Posterior cingulate gyrus (tissue), 11 donors: ENCODE data around the gene LRRC37A.
A peak's percentile ranks its signal among the peaks of the same experiment; 100 is the strongest.
"Not testable (repeated sequence)": the region's sequence is repeated elsewhere in the genome, so short reads cannot be mapped to it uniquely, and the experiment has no call there.

Experiments used
- DNase-seq, 10 donors: peaks; one replicate each; pipeline versions ENCODE4 v3.0.0 to v3.0.0-alpha.2; 2020 to 2021; ENCODE audit warnings: mixed read lengths in 3 of 10
- intact Hi-C: fragments of 100-400 bp; cut with DNase I; formaldehyde crosslinking; loops from one replicate; pipeline ENCODE4 v1.15.1; 2023

Gene LRRC37A

GRCh38 chr17:46285500-46285899, 9.4 kb upstream of the LRRC37A start:
- DNase-seq, intact Hi-C loops: not testable (repeated sequence)

DNA sequence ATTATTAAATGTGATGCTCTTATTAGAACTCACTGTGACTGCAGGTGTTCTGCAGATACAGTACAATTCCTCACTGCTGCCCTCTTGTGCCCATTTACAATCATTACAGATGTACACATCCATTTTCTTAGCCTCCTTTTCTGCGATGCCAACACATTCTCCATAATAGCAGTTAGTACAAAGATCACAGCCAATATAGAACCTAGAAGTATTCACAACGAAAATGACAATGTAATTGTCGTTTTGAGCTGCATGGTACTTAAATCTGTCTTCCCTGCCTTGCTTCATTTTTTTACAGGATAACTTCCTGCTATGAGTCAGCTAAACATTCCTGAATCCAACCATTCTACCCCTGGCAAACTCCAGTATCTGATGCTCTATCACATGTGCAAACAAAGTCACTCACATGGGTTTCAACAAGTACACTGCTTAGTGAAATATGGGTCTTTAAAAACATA, 8.1 kb upstream of the LRRC37A start:
- intact Hi-C loops = not testable (repeated sequence)
- DNase-seq = peak in 3 of 10 donors; percentile 16 to 66 (median 65)

GRCh38 chr17:46287587-46287986, 7.3 kb upstream of the LRRC37A start:
- intact Hi-C loops = not testable (repeated sequence)

GRCh38 chr17:46290906-46291546, 3.9 kb upstream of the LRRC37A start:
- DNase-seq, intact Hi-C loops: not testable (repeated sequence)

More at GRCh38 chr17:46287587-46287986, 7.3 kb upstream of the LRRC37A start:
- DNase-seq = not testable (repeated sequence)

GRCh38 chr17:46291618-46292017, 3.3 kb upstream of the LRRC37A start:
- DNase-seq, intact Hi-C loops: not testable (repeated sequence)

GRCh38 chr17:46341220-46341619, 46.3 kb downstream of the LRRC37A start:
- intact Hi-C loops, DNase-seq: not testable (repeated sequence)

DNA sequence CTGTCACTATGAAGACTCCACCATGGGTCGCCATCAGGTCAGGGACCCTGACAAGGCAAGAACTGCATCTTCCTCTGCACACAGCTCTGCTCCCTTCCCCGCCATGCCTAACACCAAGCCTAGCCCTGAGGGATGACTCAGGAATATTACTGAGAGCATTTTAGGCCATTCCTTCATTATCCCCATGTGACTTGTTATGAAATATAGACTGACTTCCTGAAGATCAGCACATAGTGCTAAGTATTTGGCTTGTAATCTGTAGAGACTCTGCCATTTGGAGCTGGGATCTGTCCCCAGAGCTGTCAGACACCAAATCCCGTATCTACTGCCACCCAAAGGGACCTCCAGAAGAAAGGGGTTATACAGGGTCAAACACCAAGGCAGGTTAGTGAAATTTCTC, 47.2 kb downstream of the LRRC37A start:
- intact Hi-C loops, DNase-seq: not testable (repeated sequence)

DNA sequence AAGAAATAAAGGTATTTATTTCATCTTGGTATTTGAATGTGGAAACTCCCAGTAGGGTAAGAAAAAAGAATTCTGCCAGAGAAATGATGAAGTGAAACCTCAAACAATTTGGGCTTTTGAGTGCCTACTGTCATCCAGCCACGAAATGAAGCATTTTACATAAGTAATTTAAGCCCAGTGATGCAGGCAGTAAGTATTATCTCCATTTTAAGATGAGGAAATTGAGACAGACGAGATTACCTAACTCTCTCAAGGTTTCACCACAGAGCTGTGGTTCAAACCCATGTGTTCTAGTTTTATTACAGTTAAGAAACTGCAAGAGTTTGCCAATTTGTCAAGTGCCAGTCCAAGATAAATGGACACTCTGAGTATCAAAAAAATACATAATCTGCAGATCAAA, 53.4 kb downstream of the LRRC37A start:
- intact Hi-C loops, DNase-seq: not testable (repeated sequence)

DNA sequence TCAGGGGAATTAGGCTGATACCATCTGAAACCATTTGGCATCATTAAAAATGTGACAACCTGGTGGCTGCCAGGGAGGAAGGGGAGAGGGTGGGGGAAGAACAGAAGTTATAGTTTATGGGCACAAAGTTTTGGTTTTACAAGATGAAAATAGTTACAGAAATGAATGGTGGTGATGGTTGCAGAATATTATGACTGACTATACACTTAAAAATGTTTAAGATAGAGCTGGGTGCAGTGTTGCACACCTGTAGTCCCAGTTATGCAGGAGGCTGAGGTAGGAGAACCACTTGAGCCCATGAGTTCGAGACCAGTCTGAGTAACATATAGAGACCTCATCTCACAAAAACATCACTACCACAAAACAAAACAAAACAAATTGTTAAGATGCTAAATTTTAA, 54.1 kb downstream of the LRRC37A start:
- DNase-seq, intact Hi-C loops: not testable (repeated sequence)

DNA sequence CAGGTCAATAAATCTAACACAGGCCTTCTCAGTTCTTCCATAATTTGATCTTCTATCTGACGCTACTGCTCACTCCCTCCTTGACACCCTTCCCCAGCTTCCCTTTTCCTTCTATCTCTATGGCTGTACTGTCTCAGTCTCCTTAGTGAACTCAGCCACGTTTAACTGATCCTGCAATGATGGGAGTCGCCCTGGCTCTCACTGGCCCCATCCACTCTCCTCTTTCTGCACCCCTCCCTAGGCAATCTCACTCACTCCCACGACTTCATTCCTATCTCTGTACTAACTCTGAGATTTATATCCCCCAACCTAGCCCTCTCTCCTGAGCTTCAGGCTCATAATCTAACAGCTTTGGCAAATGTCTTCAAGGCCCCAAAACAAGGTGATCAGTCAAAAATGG, 58.9 kb downstream of the LRRC37A start:
- intact Hi-C loops, DNase-seq: not testable (repeated sequence)

DNA sequence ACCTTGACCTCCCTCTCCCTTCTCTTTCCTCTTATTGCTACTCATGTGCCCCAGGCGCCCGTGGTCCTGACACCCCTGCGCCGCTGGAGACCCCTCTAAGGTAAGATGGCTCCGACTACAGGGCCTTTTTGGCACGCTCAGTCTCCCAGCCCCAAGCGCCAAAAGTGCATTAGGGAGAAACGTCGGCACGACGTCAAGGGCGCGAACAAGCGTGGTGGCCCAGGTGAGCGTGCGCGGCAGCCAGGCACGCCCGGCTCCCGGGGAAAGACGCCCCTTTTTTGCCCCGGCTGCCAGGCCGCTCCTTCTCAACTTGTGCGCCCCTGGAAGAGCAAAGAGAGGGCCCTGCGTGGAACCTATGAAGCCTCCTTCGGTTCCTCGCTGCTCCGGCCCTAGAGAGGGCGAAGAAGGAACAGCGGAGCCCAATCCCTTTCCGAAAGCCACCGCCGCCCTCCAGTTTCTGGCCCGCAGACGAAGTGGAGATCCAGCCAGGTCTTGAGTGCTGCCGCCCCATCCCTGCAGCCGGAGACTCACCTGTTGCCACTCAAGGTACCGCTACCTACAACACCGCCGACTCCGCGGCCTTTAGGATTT, 66.3 kb downstream of the LRRC37A start:
- DNase-seq, intact Hi-C loops: not testable (repeated sequence)

DNA sequence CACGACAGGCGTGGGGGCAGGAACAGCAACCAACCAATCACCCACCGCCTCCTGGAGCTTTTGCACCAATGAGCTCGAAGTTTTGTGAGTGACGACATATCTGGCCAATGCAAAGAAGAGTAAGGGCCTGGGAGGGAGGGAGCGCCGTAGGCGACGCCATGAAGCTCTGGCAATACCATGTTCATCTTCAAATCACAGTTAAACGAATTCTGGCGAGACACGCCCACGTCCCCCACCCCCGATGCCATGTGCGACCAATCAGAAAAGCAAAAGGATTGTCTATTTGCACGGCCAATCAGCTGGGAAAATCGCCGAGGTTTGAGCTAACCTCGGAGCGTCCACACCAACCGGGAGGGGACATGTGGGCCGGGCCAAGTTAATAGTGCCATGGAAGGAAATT, 66.8 kb downstream of the LRRC37A start, which contains the start of gene ARL17B:
Gene ARL17B (minus strand): TSS at position 12 of the 400 bp plus-strand sequence. CDS start 3,369 bp downstream, outside the sequence.
- DNase-seq = peak; percentile 60 to 94 (median 84)

DNA sequence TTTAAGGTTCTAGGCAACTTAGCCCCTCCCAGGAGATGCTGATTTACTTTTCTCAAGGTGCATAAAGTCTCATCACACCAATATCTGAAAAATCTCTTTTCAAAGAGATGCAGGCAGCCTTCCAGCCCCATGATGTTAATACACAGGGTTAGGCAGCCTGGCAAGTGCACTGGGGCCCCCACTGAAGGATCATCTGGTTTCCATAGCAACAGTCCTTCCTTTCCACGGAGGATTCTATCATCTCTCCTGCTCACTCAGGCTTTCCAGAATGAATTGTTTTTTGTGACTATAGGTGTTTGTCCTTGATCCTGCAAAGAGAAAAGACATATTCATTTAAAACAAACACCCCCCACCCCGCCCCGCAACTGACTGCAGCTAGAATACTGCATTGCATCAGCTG, 72.6 kb downstream of the LRRC37A start:
- DNase-seq, intact Hi-C loops: not testable (repeated sequence)

More for the DNA sequence above, 66.8 kb downstream of the LRRC37A start, which contains the start of gene ARL17B:
- intact Hi-C loops = not testable (repeated sequence)

- DNase-seq, intact Hi-C loops: not testable (repeated sequence)
These were observed 77.6 kb downstream of the LRRC37A start for GRCh38 chr17:46372236-46373229.

DNA sequence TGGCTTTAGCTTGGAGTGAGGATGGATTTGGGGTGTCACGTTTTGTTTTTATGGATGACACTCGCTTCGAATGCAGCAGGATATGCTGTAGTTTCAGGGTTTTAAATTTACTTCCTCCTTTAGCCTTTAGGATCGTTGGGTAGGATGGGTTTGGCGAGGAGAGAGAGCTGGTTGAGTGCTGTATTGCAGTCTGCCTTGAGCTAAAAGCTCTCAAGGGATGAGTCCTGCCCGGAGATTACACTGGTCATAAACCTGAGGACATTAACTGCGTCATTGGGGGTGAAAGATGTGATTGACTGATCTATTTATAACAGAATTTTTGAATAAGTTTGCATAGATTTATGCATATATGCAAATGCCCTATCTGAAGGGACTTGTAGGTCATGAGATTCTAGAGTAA, 78.5 kb downstream of the LRRC37A start:
- DNase-seq, intact Hi-C loops: not testable (repeated sequence)

- DNase-seq, intact Hi-C loops: not testable (repeated sequence)
These were observed 88.2 kb downstream of the LRRC37A start for GRCh38 chr17:46383118-46383517.

- intact Hi-C loops = not testable (repeated sequence)
These were observed 90.6 kb downstream of the LRRC37A start for GRCh38 chr17:46385491-46385890.

More at GRCh38 chr17:46385491-46385890, 90.6 kb downstream of the LRRC37A start:
- DNase-seq = not testable (repeated sequence)
